HepG2 (cell line): Measurements from ENCODE around the gene ARL15. TPM values are rescaled to one million over a fixed set of nuclear protein-coding genes. Genes with fewer than 3 reads are reported as not detected.

Source experiments
- CHCHD3 ChIP-seq: sonication (generic); formaldehyde crosslinking; IDR thresholded peaks from 2 replicates; pipeline ENCODE4 v1.8.0; 2022; ENCODE audit warnings: mild to moderate bottlenecking, missing genetic modification reagents, moderate library complexity
- FOXP1 ChIP-seq, 2 experiments: fragments of 450-650 bp in 1 of 2; IDR thresholded peaks; 2 replicates each; pipeline ENCODE4 v1.6.1; 2017 to 2018; ENCODE audit warnings: antibody characterized with exemption in 1 of 2
- KAT7 ChIP-seq: IDR thresholded peaks from 2 replicates; pipeline ENCODE4 v1.6.1; 2018; ENCODE audit warnings: borderline replicate concordance, missing compliant biosample characterization
- MXI1 ChIP-seq: IDR thresholded peaks from 3 replicates; pipeline ENCODE4 v1.6.1; 2012; ENCODE audit warnings: low read depth, low read length, inconsistent platforms, borderline replicate concordance
- NONO ChIP-seq, 2 experiments: fragments of 450-650 bp in 1 of 2; sonication (generic) in 1 of 2; formaldehyde crosslinking in 1 of 2; IDR thresholded peaks in 1 of 2; conservative IDR thresholded peaks in 1 of 2; 2 replicates each; pipeline versions ENCODE4 v1.6.1 to v1.8.0; 2017 to 2022; ENCODE audit warnings: mild to moderate bottlenecking in 1 of 2, missing genetic modification reagents in 1 of 2, moderate library complexity in 1 of 2
- NPAS2 ChIP-seq: sonication (generic); formaldehyde crosslinking; IDR thresholded peaks from 2 replicates; pipeline ENCODE4 v1.8.0; 2022; ENCODE audit warnings: mild to moderate bottlenecking, missing genetic modification reagents, borderline replicate concordance
- PLRG1 ChIP-seq: fragments of 450-650 bp; conservative IDR thresholded peaks from 2 replicates; pipeline ENCODE4 v1.6.1; 2016
- RBFOX2 ChIP-seq: fragments of 200-400 bp; formaldehyde crosslinking; IDR thresholded peaks from 2 replicates; pipeline ENCODE4 v1.6.1; 2017; ENCODE audit warnings: low read depth, mild to moderate bottlenecking, low read length
- SP5 ChIP-seq: IDR thresholded peaks from 2 replicates; pipeline ENCODE4 v1.6.1; 2016; ENCODE audit warnings: low read depth, borderline replicate concordance
- ZNF124 ChIP-seq: sonication (generic); formaldehyde crosslinking; IDR thresholded peaks from 2 replicates; pipeline ENCODE4 v1.4.0; 2020; ENCODE audit warnings: missing genetic modification reagents
- ZNF557 ChIP-seq: sonication (generic); formaldehyde crosslinking; IDR thresholded peaks from 2 replicates; pipeline ENCODE4 v1.4.0; 2020; ENCODE audit warnings: missing genetic modification reagents
- ZNF577 ChIP-seq: sonication (generic); formaldehyde crosslinking; IDR thresholded peaks from 2 replicates; pipeline ENCODE4 v1.4.0; 2020; ENCODE audit warnings: mild to moderate bottlenecking, low read depth, missing genetic modification reagents, borderline replicate concordance
- ZNF775 ChIP-seq: sonication (generic); formaldehyde crosslinking; IDR thresholded peaks from 2 replicates; pipeline ENCODE4 v1.4.0; 2020; ENCODE audit warnings: missing genetic modification reagents, mild to moderate bottlenecking, moderate library complexity, borderline replicate concordance
- polyA plus RNA-seq, 8 experiments: library from polyadenylated mRNA; depleted of rRNA in 3 of 8; stranded (reverse) in 7 of 8; unstranded in 1 of 8; fragments of >200 nt; fragmentation: Illumina TruSeq in 4 of 8; extraction: Trizol in 4 of 8; gene quantifications; 2 replicates each; pipeline versions ENCODE4 v1.2.1 to v1.2.3, GENCODE V29; 2011 to 2016; ENCODE audit warnings: low read depth in 4 of 8, missing spikeins in 1 of 8, mixed read lengths in 1 of 8; ENCODE audit not compliant: insufficient read depth in 1 of 8
- total RNA-seq, 5 experiments: library from RNA; depleted of rRNA; stranded (reverse); fragments of >200 nt; fragmentation: Illumina TruSeq; extraction: Trizol; gene quantifications; 2 replicates each; pipeline ENCODE4 v1.2.3, GENCODE V29; 2016; ENCODE audit warnings: low read depth in 1 of 5
- TF ChIP-seq, protein P1 (sequence below): sonication (generic); formaldehyde crosslinking; IDR thresholded peaks from 2 replicates; pipeline ENCODE4 v1.5.0; 2020; ENCODE audit warnings: mild to moderate bottlenecking, missing genetic modification reagents, moderate library complexity
- TF ChIP-seq, protein P2 (sequence below): fragments of 450-650 bp; IDR thresholded peaks from 2 replicates; pipeline ENCODE4 v1.6.1; 2016
- TF ChIP-seq, protein P3 (sequence below): sonication (generic); formaldehyde crosslinking; IDR thresholded peaks from 2 replicates; pipeline ENCODE4 v1.4.0; 2020; ENCODE audit warnings: missing genetic modification reagents, borderline replicate concordance
- TF ChIP-seq, protein P4 (sequence below): sonication (generic); formaldehyde crosslinking; IDR thresholded peaks from 2 replicates; pipeline ENCODE4 v1.5.1; 2020; ENCODE audit warnings: missing genetic modification reagents, mild to moderate bottlenecking, borderline replicate concordance
- TF ChIP-seq, protein P5 (sequence below): sonication (generic); formaldehyde crosslinking; IDR thresholded peaks from 2 replicates; pipeline ENCODE4 v1.4.0; 2020; ENCODE audit warnings: missing genetic modification reagents; ENCODE audit errors: not compliant biosample characterization

Gene ARL15
- total and polyA plus RNA-seq, 2 of the 13 experiments (the other 11 are each of a cell fraction or from before 2014, with no cell fraction given), result 2.5 to 7.7 TPM

DNA sequence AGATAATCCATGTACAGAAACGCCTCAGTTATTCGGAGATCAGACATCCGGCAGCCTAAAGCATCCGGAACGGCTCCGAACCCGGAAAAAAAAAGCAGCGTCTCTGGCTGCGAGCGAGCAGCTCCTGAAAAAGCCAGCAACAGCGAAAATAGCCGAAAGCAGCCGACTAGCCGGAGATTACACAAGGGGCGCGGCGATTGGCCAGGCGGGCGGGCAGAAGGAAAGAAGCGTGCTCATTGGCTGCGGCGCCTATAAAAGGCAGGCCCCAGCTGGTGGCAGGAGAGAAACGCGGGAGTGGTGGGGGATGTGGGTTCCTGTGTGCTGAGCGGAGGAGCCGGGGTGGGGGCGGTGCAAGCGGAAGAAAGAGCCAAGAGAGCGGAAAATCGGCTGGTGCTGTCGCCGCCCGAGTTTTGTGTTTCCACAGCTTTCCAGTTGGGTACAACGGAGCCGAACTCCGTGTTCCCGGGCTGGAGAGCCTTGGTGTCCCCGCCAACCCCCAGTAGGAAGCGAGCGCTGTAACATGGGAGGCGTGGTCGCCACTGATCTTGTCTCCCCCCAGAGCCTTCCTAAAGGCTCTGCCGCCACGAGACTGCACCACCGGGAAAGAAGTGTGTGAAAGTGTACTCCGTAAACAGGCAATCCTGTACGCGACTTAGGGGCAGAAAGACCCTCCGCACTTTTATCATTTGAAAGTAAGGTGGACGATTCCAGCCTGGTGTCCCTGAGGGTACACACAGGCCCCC lies at the start of gene ARL15 (continued):
- no peak for TF ChIP-seq NONO (IDR thresholded peaks at IDR 0.05)
- peak; percentile 62; the same call in 1 of the 2 replicates for TF ChIP-seq NONO (CRISPR knock-in tag; conservative IDR thresholded peaks at IDR 0.05)
- TF ChIP-seq ZNF577, result no peak
- no peak; the same call in 1 of the 2 replicates for TF ChIP-seq KAT7
- TF ChIP-seq, protein P1, sequence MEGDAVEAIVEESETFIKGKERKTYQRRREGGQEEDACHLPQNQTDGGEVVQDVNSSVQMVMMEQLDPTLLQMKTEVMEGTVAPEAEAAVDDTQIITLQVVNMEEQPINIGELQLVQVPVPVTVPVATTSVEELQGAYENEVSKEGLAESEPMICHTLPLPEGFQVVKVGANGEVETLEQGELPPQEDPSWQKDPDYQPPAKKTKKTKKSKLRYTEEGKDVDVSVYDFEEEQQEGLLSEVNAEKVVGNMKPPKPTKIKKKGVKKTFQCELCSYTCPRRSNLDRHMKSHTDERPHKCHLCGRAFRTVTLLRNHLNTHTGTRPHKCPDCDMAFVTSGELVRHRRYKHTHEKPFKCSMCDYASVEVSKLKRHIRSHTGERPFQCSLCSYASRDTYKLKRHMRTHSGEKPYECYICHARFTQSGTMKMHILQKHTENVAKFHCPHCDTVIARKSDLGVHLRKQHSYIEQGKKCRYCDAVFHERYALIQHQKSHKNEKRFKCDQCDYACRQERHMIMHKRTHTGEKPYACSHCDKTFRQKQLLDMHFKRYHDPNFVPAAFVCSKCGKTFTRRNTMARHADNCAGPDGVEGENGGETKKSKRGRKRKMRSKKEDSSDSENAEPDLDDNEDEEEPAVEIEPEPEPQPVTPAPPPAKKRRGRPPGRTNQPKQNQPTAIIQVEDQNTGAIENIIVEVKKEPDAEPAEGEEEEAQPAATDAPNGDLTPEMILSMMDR, result 0 out of 2 replicates have a peak, but pooled peaks have one; percentile 9
- peak; percentile 83 for TF ChIP-seq RBFOX2
- no peak for TF ChIP-seq PLRG1
- no peak for TF ChIP-seq CHCHD3 (CRISPR knock-in tag)
- TF ChIP-seq, protein P2, sequence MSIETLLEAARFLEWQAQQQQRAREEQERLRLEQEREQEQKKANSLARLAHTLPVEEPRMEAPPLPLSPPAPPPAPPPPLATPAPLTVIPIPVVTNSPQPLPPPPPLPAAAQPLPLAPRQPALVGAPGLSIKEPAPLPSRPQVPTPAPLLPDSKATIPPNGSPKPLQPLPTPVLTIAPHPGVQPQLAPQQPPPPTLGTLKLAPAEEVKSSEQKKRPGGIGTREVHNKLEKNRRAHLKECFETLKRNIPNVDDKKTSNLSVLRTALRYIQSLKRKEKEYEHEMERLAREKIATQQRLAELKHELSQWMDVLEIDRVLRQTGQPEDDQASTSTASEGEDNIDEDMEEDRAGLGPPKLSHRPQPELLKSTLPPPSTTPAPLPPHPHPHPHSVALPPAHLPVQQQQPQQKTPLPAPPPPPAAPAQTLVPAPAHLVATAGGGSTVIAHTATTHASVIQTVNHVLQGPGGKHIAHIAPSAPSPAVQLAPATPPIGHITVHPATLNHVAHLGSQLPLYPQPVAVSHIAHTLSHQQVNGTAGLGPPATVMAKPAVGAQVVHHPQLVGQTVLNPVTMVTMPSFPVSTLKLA, result no peak
- TF ChIP-seq, protein P3, sequence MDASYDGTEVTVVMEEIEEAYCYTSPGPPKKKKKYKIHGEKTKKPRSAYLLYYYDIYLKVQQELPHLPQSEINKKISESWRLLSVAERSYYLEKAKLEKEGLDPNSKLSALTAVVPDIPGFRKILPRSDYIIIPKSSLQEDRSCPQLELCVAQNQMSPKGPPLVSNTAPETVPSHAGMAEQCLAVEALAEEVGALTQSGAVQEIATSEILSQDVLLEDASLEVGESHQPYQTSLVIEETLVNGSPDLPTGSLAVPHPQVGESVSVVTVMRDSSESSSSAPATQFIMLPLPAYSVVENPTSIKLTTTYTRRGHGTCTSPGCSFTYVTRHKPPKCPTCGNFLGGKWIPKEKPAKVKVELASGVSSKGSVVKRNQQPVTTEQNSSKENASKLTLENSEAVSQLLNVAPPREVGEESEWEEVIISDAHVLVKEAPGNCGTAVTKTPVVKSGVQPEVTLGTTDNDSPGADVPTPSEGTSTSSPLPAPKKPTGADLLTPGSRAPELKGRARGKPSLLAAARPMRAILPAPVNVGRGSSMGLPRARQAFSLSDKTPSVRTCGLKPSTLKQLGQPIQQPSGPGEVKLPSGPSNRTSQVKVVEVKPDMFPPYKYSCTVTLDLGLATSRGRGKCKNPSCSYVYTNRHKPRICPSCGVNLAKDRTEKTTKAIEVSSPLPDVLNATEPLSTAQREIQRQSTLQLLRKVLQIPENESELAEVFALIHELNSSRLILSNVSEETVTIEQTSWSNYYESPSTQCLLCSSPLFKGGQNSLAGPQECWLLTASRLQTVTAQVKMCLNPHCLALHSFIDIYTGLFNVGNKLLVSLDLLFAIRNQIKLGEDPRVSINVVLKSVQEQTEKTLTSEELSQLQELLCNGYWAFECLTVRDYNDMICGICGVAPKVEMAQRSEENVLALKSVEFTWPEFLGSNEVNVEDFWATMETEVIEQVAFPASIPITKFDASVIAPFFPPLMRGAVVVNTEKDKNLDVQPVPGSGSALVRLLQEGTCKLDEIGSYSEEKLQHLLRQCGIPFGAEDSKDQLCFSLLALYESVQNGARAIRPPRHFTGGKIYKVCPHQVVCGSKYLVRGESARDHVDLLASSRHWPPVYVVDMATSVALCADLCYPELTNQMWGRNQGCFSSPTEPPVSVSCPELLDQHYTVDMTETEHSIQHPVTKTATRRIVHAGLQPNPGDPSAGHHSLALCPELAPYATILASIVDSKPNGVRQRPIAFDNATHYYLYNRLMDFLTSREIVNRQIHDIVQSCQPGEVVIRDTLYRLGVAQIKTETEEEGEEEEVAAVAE (CRISPR knock-in tag), result no peak
- TF ChIP-seq ZNF775 (CRISPR knock-in tag), result no peak
- no peak for TF ChIP-seq ZNF557
- TF ChIP-seq ZNF124 (CRISPR knock-in tag), result no peak
- TF ChIP-seq, protein P4, sequence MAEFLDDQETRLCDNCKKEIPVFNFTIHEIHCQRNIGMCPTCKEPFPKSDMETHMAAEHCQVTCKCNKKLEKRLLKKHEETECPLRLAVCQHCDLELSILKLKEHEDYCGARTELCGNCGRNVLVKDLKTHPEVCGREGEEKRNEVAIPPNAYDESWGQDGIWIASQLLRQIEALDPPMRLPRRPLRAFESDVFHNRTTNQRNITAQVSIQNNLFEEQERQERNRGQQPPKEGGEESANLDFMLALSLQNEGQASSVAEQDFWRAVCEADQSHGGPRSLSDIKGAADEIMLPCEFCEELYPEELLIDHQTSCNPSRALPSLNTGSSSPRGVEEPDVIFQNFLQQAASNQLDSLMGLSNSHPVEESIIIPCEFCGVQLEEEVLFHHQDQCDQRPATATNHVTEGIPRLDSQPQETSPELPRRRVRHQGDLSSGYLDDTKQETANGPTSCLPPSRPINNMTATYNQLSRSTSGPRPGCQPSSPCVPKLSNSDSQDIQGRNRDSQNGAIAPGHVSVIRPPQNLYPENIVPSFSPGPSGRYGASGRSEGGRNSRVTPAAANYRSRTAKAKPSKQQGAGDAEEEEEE (CRISPR knock-in tag), result no peak
- 0 out of 2 replicates have a peak, but pooled peaks have one; percentile 10 for TF ChIP-seq SP5 (CRISPR knock-in tag)
- TF ChIP-seq FOXP1 (IDR thresholded peaks at IDR 0.05), result no peak
- no peak for TF ChIP-seq FOXP1 (CRISPR knock-in tag; IDR thresholded peaks at IDR 0.05)
- TF ChIP-seq, protein P5, sequence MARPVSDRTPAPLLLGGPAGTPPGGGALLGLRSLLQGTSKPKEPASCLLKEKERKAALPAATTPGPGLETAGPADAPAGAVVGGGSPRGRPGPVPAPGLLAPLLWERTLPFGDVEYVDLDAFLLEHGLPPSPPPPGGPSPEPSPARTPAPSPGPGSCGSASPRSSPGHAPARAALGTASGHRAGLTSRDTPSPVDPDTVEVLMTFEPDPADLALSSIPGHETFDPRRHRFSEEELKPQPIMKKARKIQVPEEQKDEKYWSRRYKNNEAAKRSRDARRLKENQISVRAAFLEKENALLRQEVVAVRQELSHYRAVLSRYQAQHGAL (CRISPR knock-in tag), result no peak
- TF ChIP-seq MXI1, result peak; percentile 41; the same call in 1 of the 3 replicates
- TF ChIP-seq NPAS2 (CRISPR knock-in tag), result no peak
